NT2/D1 (cell line): ENCODE results near the gene PTPRT.

Experiments
- DNase-seq: peaks from one replicate; pipeline ENCODE4 v3.0.0-alpha.2; 2011; ENCODE audit warnings: low read depth, low spot score
- H3K27me3 ChIP-seq: 2 replicates; pipeline ENCODE4 v1.6.0; 2011; ENCODE audit warnings: mild to moderate bottlenecking; ENCODE audit not compliant: insufficient read length, insufficient read depth
- H3K36me3 ChIP-seq: 2 replicates; pipeline ENCODE4 v1.6.1; 2011; ENCODE audit warnings: mild to moderate bottlenecking, low read length, mixed read lengths; ENCODE audit not compliant: insufficient read depth, insufficient read length
- H3K4me1 ChIP-seq: 2 replicates; pipeline ENCODE4 v1.5.1; 2011; ENCODE audit not compliant: insufficient read depth, insufficient read length
- H3K4me3 ChIP-seq: 2 replicates; pipeline ENCODE4 v1.5.1; 2011; ENCODE audit warnings: low read depth; ENCODE audit not compliant: insufficient read length
- H3K9ac ChIP-seq: 2 replicates; pipeline ENCODE4 v1.6.0; 2011; ENCODE audit warnings: low read depth; ENCODE audit not compliant: insufficient read length
- H3K9me3 ChIP-seq: 2 replicates; pipeline ENCODE4 v1.5.1; 2011; ENCODE audit warnings: mild to moderate bottlenecking, low read length; ENCODE audit not compliant: insufficient read depth
- SUZ12 ChIP-seq: IDR thresholded peaks from 2 replicates; pipeline ENCODE4 v1.6.1; 2011; ENCODE audit not compliant: insufficient read length, insufficient read depth; ENCODE audit errors: extremely low read depth
- YY1 ChIP-seq: IDR thresholded peaks from 2 replicates; pipeline ENCODE4 v1.6.1; 2011; ENCODE audit not compliant: insufficient read length, insufficient read depth
- ZNF274 ChIP-seq: IDR thresholded peaks from 2 replicates; pipeline ENCODE4 v1.6.1; 2011; ENCODE audit warnings: mild to moderate bottlenecking, low read depth, low read length

PTPRT gene

GRCh38 chr20:42443200-42443599 is 746.5 kb downstream of the PTPRT start:
- H3K9me3 ChIP-seq = no peaks in the 10 kb centered on the region
- TF ChIP-seq ZNF274 (no peak), YY1 (no peak), SUZ12 (no peak)
- no peak for DNase-seq
- no peak overlapping the region for H3K4me3 ChIP-seq
- no peaks in the 10 kb centered on the region for H3K4me1 ChIP-seq
- no peak overlapping the region for H3K9ac ChIP-seq
- no peaks in the 10 kb centered on the region for H3K36me3 ChIP-seq
- H3K27me3 ChIP-seq = peaks cover 2% of the 10 kb centered on the region

DNA sequence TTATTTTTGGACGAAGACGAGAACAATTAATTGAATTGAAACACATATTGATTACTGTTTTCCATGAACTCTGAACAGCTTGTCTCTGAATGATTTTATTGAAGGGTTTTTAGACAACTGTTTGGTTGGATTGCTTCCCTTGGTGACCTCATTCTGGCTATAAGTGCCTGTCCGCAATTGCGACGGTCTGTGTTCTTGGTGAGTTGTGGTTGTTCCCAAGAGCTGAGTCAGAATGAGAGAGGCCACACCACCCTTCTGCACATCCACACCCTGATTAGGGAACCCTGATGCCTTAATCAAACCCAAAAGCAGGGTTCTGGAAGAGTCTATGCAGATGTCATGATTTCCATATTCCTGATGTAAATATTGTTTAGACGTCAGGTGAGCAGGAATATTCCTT is 747.0 kb downstream of the PTPRT start:
- TF ChIP-seq YY1 = no peak
- no peak for TF ChIP-seq ZNF274
- no peak for TF ChIP-seq SUZ12
- Histone ChIP-seq H3K9ac (no peak overlapping the region), H3K4me3 (no peak overlapping the region), H3K27me3 (peaks cover 2% of the 10 kb centered on the region), H3K36me3 (no peaks in the 10 kb centered on the region), H3K4me1 (no peaks in the 10 kb centered on the region), H3K9me3 (no peaks in the 10 kb centered on the region)
- DNase-seq = no peak

- no peaks in the 10 kb centered on the region for H3K36me3 ChIP-seq
- TF ChIP-seq YY1 = no peak
- TF ChIP-seq SUZ12 = no peak
- peaks cover 2% of the 10 kb centered on the region for H3K27me3 ChIP-seq
- H3K9ac ChIP-seq = no peak overlapping the region
- no peak overlapping the region for H3K4me3 ChIP-seq
- H3K9me3 ChIP-seq = no peaks in the 10 kb centered on the region
- DNase-seq = no peak
- no peaks in the 10 kb centered on the region for H3K4me1 ChIP-seq
These were observed 747.8 kb downstream of the PTPRT start for GRCh38 chr20:42441864-42442331.

DNA sequence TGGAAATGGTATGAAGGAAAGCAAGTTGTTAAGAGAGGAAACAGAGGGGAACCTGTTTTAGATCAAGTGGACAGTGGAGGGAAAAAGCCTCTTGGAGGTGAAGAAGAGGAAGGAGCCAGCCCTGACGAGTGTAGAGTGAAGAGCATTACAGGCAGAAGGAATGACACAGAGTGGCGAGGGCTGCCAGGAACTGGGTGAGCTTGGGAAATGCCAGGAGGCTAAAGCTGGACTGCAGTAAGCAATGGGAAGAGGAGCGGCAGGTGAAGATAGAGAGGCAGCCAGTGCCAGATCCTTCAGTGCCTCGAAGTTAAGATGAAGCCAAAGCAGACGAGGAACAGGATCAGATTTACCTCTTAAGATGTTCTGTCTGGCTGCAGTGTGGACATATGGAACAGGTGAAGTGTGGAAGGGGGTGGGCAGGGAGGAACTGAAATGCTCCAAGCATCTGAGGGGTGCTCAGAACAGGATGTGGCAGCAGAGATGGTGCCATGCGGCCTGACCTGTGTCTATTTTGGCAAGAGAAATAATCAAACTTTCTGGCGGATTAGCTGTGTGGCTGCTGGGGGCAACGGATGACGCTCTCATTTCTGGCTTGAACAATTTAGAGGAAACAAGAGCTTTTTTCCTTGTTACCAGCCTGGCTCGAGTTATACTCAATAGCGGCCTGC is 748.4 kb downstream of the PTPRT start:
- Histone ChIP-seq H3K27me3 (peaks cover 2% of the 10 kb centered on the region), H3K9ac (no peak overlapping the region), H3K4me3 (no peak overlapping the region), H3K36me3 (no peaks in the 10 kb centered on the region), H3K9me3 (no peaks in the 10 kb centered on the region), H3K4me1 (no peaks in the 10 kb centered on the region)
- TF ChIP-seq YY1 (no peak), ZNF274 (no peak), SUZ12 (no peak)
- no peak for DNase-seq

DNA sequence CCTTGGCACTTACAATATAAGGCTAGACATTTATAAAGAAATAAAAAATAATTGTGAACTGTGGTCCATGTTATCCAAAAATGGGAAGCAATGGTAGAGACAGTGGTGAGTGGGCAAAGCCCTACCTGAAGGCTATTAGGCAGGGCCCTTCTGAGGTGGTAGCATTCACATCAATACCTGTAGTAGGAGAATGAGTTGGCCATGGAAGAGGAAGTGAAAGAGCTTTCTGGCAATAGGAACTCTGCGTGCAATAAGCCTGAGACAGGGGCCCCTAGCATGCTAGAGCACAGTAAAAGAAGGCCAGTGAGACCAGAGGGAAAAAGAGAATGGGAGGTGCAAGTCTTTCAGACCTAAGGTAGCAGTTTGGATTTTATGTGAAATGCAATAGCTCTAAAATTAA is 754.5 kb downstream of the PTPRT start:
- H3K27me3 ChIP-seq = no peaks in the 10 kb centered on the region
- no peak overlapping the region for H3K4me3 ChIP-seq
- no peak for DNase-seq
- no peaks in the 10 kb centered on the region for H3K4me1 ChIP-seq
- TF ChIP-seq YY1 = no peak
- no peak for TF ChIP-seq ZNF274
- no peak for TF ChIP-seq SUZ12
- H3K9me3 ChIP-seq = no peaks in the 10 kb centered on the region
- H3K9ac ChIP-seq = no peak overlapping the region
- no peaks in the 10 kb centered on the region for H3K36me3 ChIP-seq

DNA sequence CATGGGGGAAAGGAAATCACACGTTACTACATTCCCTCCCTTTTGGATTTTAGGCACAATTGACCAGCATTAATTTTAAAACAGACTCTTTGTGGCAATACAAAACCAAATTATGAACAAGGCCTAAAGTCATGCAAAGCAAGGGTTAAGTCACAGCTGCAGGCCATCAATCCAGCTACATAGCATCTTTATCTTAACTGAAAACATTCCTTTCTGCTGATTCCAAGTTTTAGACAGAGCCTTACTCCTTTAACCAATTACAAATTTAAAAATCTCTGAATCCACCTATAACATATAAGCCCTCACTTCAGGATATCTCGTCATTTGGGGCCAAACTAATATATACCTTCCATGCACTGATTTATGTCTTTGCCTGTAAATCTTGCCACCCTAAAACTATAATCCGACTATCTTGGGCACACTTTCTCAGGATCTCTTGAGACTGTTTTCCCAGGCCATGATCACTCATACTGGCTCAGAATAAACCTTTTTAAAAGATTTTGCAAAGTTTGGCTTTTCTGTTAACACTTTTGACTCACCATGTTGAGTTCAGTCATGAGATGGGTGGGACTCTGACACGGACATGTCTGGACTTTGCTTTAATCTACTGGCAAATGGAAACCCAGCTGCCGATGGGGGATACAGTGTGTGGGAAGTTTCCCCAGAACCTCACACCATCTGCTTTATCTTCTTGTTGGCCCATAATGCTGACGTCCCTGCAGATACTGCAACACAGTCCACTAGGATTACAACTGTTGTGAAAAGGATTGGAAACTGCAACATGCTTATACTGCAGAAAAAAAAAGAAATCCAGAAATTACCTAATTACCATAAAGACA is 757.0 kb downstream of the PTPRT start:
- TF ChIP-seq YY1 (no peak), ZNF274 (no peak), SUZ12 (no peak)
- Histone ChIP-seq H3K36me3 (no peaks in the 10 kb centered on the region), H3K9ac (no peak overlapping the region), H3K9me3 (no peaks in the 10 kb centered on the region), H3K27me3 (no peaks in the 10 kb centered on the region), H3K4me1 (no peaks in the 10 kb centered on the region), H3K4me3 (no peak overlapping the region)
- DNase-seq = no peak

GRCh38 chr20:42430598-42430997 is 759.1 kb downstream of the PTPRT start:
- H3K27me3 ChIP-seq = no peaks in the 10 kb centered on the region
- H3K36me3 ChIP-seq = no peaks in the 10 kb centered on the region
- DNase-seq = no peak
- H3K9me3 ChIP-seq = no peaks in the 10 kb centered on the region
- H3K4me1 ChIP-seq = no peaks in the 10 kb centered on the region
- H3K4me3 ChIP-seq = no peak overlapping the region
- TF ChIP-seq SUZ12 = no peak
- TF ChIP-seq YY1 = no peak
- TF ChIP-seq ZNF274 = no peak
- H3K9ac ChIP-seq = no peak overlapping the region
